GM12878 (cell line): Measurements from ENCODE around the gene FIBCD1. TPM values are rescaled to one million over a fixed set of nuclear protein-coding genes. Genes with fewer than 3 reads are reported as not detected.

Experiments used
- ATAC-seq: fragments of 200-7000 bp; cut with Tn5 transposase; 3 replicates; pipeline ENCODE4 v1.9.1; 2020; ENCODE audit warnings: mild to moderate bottlenecking, moderate library complexity
- BruUV-seq: library from RNA; stranded (reverse); fragments of 400-500 nt; replicated peaks from 2 replicates; lab custom pipeline; 2021; lab: Mats Ljungman, UMichigan
- CTCF ChIA-PET: fragments of 300-600 bp; sonication (Branson Sonifier 250); formaldehyde crosslinking; extraction: SDS; loops from one replicate; lab custom pipeline; 2021; ENCODE audit warnings: inconsistent platforms; lab: Yijun Ruan, JAX
- POLR2A ChIA-PET: fragments of 350-600 bp; formaldehyde crosslinking; extraction: SDS; loops from one replicate; lab custom pipeline; 2021; ENCODE audit warnings: inconsistent platforms; lab: Charles Lee
- RAD21 ChIA-PET: fragments of 300-600 bp; sonication (Branson Sonifier 250); formaldehyde crosslinking; loops from one replicate; lab custom pipeline; 2023; ENCODE audit warnings: antibody characterized with exemption; ENCODE audit not compliant: unreplicated experiment; lab: Charles Lee
- SMC1A ChIA-PET: fragments of 300-600 bp; sonication (Branson Sonifier 250); formaldehyde crosslinking; loops from one replicate; lab custom pipeline; 2023; ENCODE audit not compliant: unreplicated experiment, uncharacterized antibody; lab: Charles Lee
- DNase-seq: peaks from one replicate; pipeline ENCODE4 v3.0.0-alpha.2; 2011; ENCODE audit warnings: low read depth, low spot score
- FAIRE-seq: peaks from 3 replicates; lab custom pipeline; 2011; peaks lifted over from hg19 to GRCh38; lab: Jason Lieb, UNC
- H2AFZ ChIP-seq: 2 replicates; pipeline ENCODE4 v1.6.0; 2011; ENCODE audit warnings: low read depth, low read length, control low read depth; ENCODE audit not compliant: control insufficient read depth
- H3K27ac ChIP-seq: 2 replicates; pipeline ENCODE4 v1.5.1; 2011; ENCODE audit warnings: control low read depth; ENCODE audit not compliant: control insufficient read depth, insufficient read depth
- H3K27me3 ChIP-seq, 2 experiments: replicated peaks in 1 of 2; 2 replicates each; pipeline versions ENCODE4 v1.6.0 to v1.6.1; 2011; ENCODE audit warnings: low read length in 1 of 2; ENCODE audit not compliant: control insufficient read depth in 2 of 2, insufficient read depth in 2 of 2
- H3K36me3 ChIP-seq, 2 experiments: 2 replicates each; pipeline ENCODE4 v1.5.1; 2011; ENCODE audit warnings: low read length in 1 of 2; ENCODE audit not compliant: control insufficient read depth in 2 of 2, insufficient read depth in 2 of 2
- H3K4me1 ChIP-seq: 2 replicates; pipeline ENCODE4 v1.6.1; 2011; ENCODE audit warnings: mild to moderate bottlenecking, low read length, moderate library complexity, mixed read lengths; ENCODE audit not compliant: control insufficient read depth, insufficient read depth
- H3K4me2 ChIP-seq: 2 replicates; pipeline ENCODE4 v1.6.0; 2011; ENCODE audit warnings: control low read depth; ENCODE audit not compliant: control insufficient read depth, insufficient read depth
- H3K4me3 ChIP-seq: fragments of 200-600 bp; sonication (generic); 2 replicates; pipeline ENCODE4 v1.5.1; 2016
- H3K79me2 ChIP-seq: 2 replicates; pipeline ENCODE4 v1.6.0; 2011; ENCODE audit warnings: low read length; ENCODE audit not compliant: control insufficient read depth, insufficient read depth
- H3K9ac ChIP-seq: 2 replicates; pipeline ENCODE4 v1.8.0; 2011; ENCODE audit warnings: low read length, control low read depth, mixed read lengths; ENCODE audit not compliant: control insufficient read depth, insufficient read depth
- H3K9me3 ChIP-seq: replicated peaks from 3 replicates; pipeline ENCODE4 v1.5.1; 2011; ENCODE audit warnings: mild to moderate bottlenecking, low read length; ENCODE audit not compliant: control insufficient read depth, insufficient read depth
- H4K20me1 ChIP-seq: 2 replicates; pipeline ENCODE4 v1.6.0; 2011; ENCODE audit not compliant: control insufficient read depth, insufficient read depth
- BCL11A ChIP-seq: IDR thresholded peaks from 2 replicates; pipeline ENCODE4 v1.6.1; 2011; ENCODE audit warnings: low read depth, low read length
- BCL3 ChIP-seq: IDR thresholded peaks from 2 replicates; pipeline ENCODE4 v1.6.1; 2011; ENCODE audit warnings: borderline replicate concordance, low read depth, mild to moderate bottlenecking, moderate library complexity, low read length; ENCODE audit not compliant: insufficient read depth, poor library complexity, severe bottlenecking
- BMI1 ChIP-seq: fragments of 450-650 bp; IDR thresholded peaks from 2 replicates; pipeline ENCODE4 v1.6.1; 2016; ENCODE audit warnings: mild to moderate bottlenecking, moderate library complexity, borderline replicate concordance
- EZH2 ChIP-seq: IDR thresholded peaks from 2 replicates; pipeline ENCODE4 v1.6.1; 2012; ENCODE audit warnings: low read depth, mild to moderate bottlenecking, control low read depth, inconsistent platforms, low read length, borderline replicate concordance; ENCODE audit not compliant: control insufficient read depth
- HCFC1 ChIP-seq: fragments of 150-350 bp; IDR thresholded peaks from 2 replicates; pipeline ENCODE4 v1.6.1; 2014; ENCODE audit warnings: low read length
- HDAC2 ChIP-seq: fragments of 200-600 bp; sonication (generic); IDR thresholded peaks from 2 replicates; pipeline ENCODE4 v1.6.1; 2017
- IKZF2 ChIP-seq, 2 experiments: fragments of 450-650 bp; IDR thresholded peaks; 2 replicates each; pipeline ENCODE4 v1.6.1; 2017; ENCODE audit warnings: mild to moderate bottlenecking in 2 of 2, moderate library complexity in 2 of 2
- KDM1A ChIP-seq: fragments of 200-600 bp; sonication (generic); IDR thresholded peaks from 2 replicates; pipeline ENCODE4 v1.6.1; 2016; ENCODE audit warnings: borderline replicate concordance
- MYC ChIP-seq: IDR thresholded peaks from 2 replicates; pipeline ENCODE4 v1.6.1; 2011; ENCODE audit warnings: mild to moderate bottlenecking, low read length, moderate library complexity, inconsistent platforms; ENCODE audit not compliant: insufficient read depth, insufficient replicate concordance, insufficient read length, severe bottlenecking
- NBN ChIP-seq: fragments of 450-650 bp; IDR thresholded peaks from 2 replicates; pipeline ENCODE4 v1.6.1; 2016
- PKNOX1 ChIP-seq: fragments of 450-650 bp; IDR thresholded peaks from 2 replicates; pipeline ENCODE4 v1.6.1; 2016; ENCODE audit warnings: mild to moderate bottlenecking
- POLR2A ChIP-seq: IDR thresholded peaks from 2 replicates; pipeline ENCODE4 v1.6.1; 2011; ENCODE audit warnings: low read depth, mild to moderate bottlenecking, low read length
- RELA ChIP-seq: fragments of 450-650 bp; IDR thresholded peaks from 2 replicates; pipeline ENCODE4 v1.8.0; 2014; ENCODE audit warnings: borderline replicate concordance; ENCODE audit not compliant: partially characterized antibody
- RELB ChIP-seq: fragments of 450-650 bp; IDR thresholded peaks from 2 replicates; pipeline ENCODE4 v1.6.1; 2017; ENCODE audit warnings: low read depth, mild to moderate bottlenecking, moderate library complexity
- SKIL ChIP-seq: fragments of 450-650 bp; IDR thresholded peaks from 2 replicates; pipeline ENCODE4 v1.6.1; 2017; ENCODE audit warnings: mild to moderate bottlenecking, low read depth, inconsistent platforms; ENCODE audit not compliant: poor library complexity, severe bottlenecking
- ZNF622 ChIP-seq: fragments of 450-650 bp; IDR thresholded peaks from 2 replicates; pipeline ENCODE4 v1.6.1; 2017; ENCODE audit warnings: mild to moderate bottlenecking, inconsistent platforms
- WGBS: methylation state at CpG from one replicate; pipeline ENCODE4 v1.1.6; 2016; ENCODE audit warnings: low lambda C conversion rate; ENCODE audit not compliant: insufficient replicate concordance, insufficient coverage; ENCODE audit errors: missing lambda C conversion rate; 5-methylcytosine and 5-hydroxymethylcytosine counted together
- in situ Hi-C: fragments of 300-500 bp; cut with MboI; formaldehyde crosslinking; loops from 9 replicates; pipeline ENCODE4 v1.14.3; 2018; ENCODE audit warnings: mixed read lengths
- intact Hi-C: fragments of 100-400 bp; cut with micrococcal nuclease; formaldehyde crosslinking; loops from one replicate; pipeline ENCODE4 v1.14.2; 2022; ENCODE audit not compliant: unreplicated experiment
- polyA plus RNA-seq, 11 experiments: library from polyadenylated mRNA; depleted of rRNA in 4 of 11; unstranded in 6 of 11; stranded (reverse) in 5 of 11; fragments of >200 nt; fragmentation: Nextera tagmentation in 4 of 11; fragmentation: Illumina TruSeq in 1 of 11; extraction: Ambion mirVana in 4 of 11; extraction: Trizol in 1 of 11; gene quantifications; 1 replicate in 1 of 11; 2 replicates in 10 of 11; pipeline versions ENCODE4 v1.2.1 to v1.2.3, GENCODE V29; 2011 to 2016; ENCODE audit warnings: inconsistent platforms in 2 of 11, missing spikeins in 2 of 11, low read depth in 1 of 11
- total RNA-seq, 4 experiments: library from RNA; depleted of rRNA in 3 of 4; stranded (reverse); fragments of >200 nt in 3 of 4; fragmentation: Illumina TruSeq in 1 of 4; extraction: Trizol in 1 of 4; gene quantifications; 2 replicates each; pipeline versions ENCODE4 v1.2.1 to v1.2.3, GENCODE V29; 2013 to 2021
- TF ChIP-seq, protein P1 (sequence below): IDR thresholded peaks from 2 replicates; pipeline ENCODE4 v1.6.1; 2012; ENCODE audit warnings: low read depth, low read length, improper control_type of control experiment

Gene FIBCD1
- total and polyA plus RNA-seq, 10 of the 15 experiments (the other 5 are each of a cell fraction or from before 2014, with no cell fraction given) = 0.04 to 0.95 (median 0.25) TPM; not detected in 6

GRCh38 chr9:130987738-130988399, 48.8 kb upstream of the FIBCD1 start (continued):
- TF ChIP-seq MYC (no peak), BCL3 (no peak), RELA (no peak), KDM1A (no peak), BMI1 (no peak), POLR2A (no peak), HDAC2 (no peak), PKNOX1 (no peak), NBN (no peak), HCFC1 (no peak)

GRCh38 chr9:130987054-130987453, 48.0 kb upstream of the FIBCD1 start:
- no peak overlapping the region for H2AFZ ChIP-seq
- CTCF ChIA-PET = no interaction called here
- TF ChIP-seq ZNF622 (no peak), IKZF2 (IDR thresholded peaks at IDR 0.05) (no peak), SKIL (no peak), BCL11A (no peak), HDAC2 (no peak), RELB (no peak), EZH2 (no peak)
- TF ChIP-seq, protein P1, sequence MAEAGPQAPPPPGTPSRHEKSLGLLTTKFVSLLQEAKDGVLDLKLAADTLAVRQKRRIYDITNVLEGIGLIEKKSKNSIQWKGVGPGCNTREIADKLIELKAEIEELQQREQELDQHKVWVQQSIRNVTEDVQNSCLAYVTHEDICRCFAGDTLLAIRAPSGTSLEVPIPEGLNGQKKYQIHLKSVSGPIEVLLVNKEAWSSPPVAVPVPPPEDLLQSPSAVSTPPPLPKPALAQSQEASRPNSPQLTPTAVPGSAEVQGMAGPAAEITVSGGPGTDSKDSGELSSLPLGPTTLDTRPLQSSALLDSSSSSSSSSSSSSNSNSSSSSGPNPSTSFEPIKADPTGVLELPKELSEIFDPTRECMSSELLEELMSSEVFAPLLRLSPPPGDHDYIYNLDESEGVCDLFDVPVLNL = no peak

More at GRCh38 chr9:130987054-130987453, 48.0 kb upstream of the FIBCD1 start:
- no peak overlapping the region for H3K9ac ChIP-seq
- H3K4me3 ChIP-seq = no peak overlapping the region
- no peak for ATAC-seq
- POLR2A ChIA-PET = no interaction called here
- FAIRE-seq = no peak
- no peaks in the 10 kb centered on the region for H4K20me1 ChIP-seq
- intact Hi-C loops (no loop called here), in situ Hi-C loops (no loop called here)
- H3K27ac ChIP-seq = no peak overlapping the region
- no peaks in the 10 kb centered on the region; a peak in 1 of 4 replicates for H3K27me3 ChIP-seq
- H3K4me2 ChIP-seq = no peak overlapping the region
- SMC1A ChIA-PET = no interaction called here
- DNase-seq = no peak
- no peaks in the 10 kb centered on the region for H3K79me2 ChIP-seq
- H3K9me3 ChIP-seq = no peaks in the 10 kb centered on the region
- no peaks in the 10 kb centered on the region for H3K4me1 ChIP-seq
- H3K36me3 ChIP-seq = no peaks in the 10 kb centered on the region
- no TSS peak for BruUV-seq
- WGBS = 46% methylated on average over 7 of the region's 7 CpGs
- RAD21 ChIA-PET = no interaction called here
